Ascending aorta (tissue), 2 donors: ENCODE data around the gene LIMCH1. TPM values are rescaled to one million over a fixed set of nuclear protein-coding genes. Genes with fewer than 3 reads are reported as not detected.
A peak's percentile ranks its signal among the peaks of the same experiment; 100 is the strongest.
"Not testable (repeated sequence)": the region's sequence is repeated elsewhere in the genome, so short reads cannot be mapped to it uniquely, and the experiment has no call there.

Source experiments
- DNase-seq, 2 donors: peaks; one replicate each; pipeline ENCODE4 v3.0.0-alpha.2; 2019; ENCODE audit warnings: low spot score in 2 of 2
- H3K27ac ChIP-seq, 2 donors: fragments of 200-600 bp; sonication (generic); one replicate each; pipeline ENCODE4 v1.5.1; 2016 to 2017; ENCODE audit warnings: mild to moderate bottlenecking in 1 of 2
- H3K27me3 ChIP-seq: fragments of 200-600 bp; sonication (generic); one replicate; pipeline ENCODE4 v1.5.1; 2017
- H3K36me3 ChIP-seq, 2 donors: fragments of 200-600 bp; sonication (generic); one replicate each; pipeline ENCODE4 v1.5.1; 2016
- H3K4me1 ChIP-seq, 2 donors: fragments of 200-600 bp; sonication (generic); one replicate each; pipeline ENCODE4 v1.5.1; 2016 to 2017; ENCODE audit warnings: mild to moderate bottlenecking in 1 of 2
- H3K4me3 ChIP-seq, 2 donors: fragments of 200-600 bp; sonication (generic); one replicate each; pipeline ENCODE4 v1.5.1; 2016 to 2017; ENCODE audit warnings: mild to moderate bottlenecking in 1 of 2
- H3K9me3 ChIP-seq, 2 donors: fragments of 200-600 bp; sonication (generic); one replicate each; pipeline ENCODE4 v1.5.1; 2016
- CTCF ChIP-seq, 3 experiments: fragments of 200-600 bp in 2 of 3; fragments of 450-650 bp in 1 of 3; sonication (generic) in 2 of 3; IDR thresholded peaks; one replicate each; pipeline ENCODE4 v1.5.1; 2016 to 2019; ENCODE audit warnings: antibody characterized with exemption in 3 of 3, mild to moderate bottlenecking in 1 of 3, moderate library complexity in 1 of 3
- intact Hi-C: fragments of 100-400 bp; cut with DNase I; formaldehyde crosslinking; loops from one replicate; pipeline ENCODE4 v1.15.1; 2023
- total RNA-seq: library from RNA; depleted of rRNA; stranded (reverse); fragments of >200 nt; gene quantifications from one replicate; pipeline ENCODE4 v1.1.0, GENCODE V29; 2016

The LIMCH1 gene
- total RNA-seq, 1 donor from 2014 or later = 44.4 TPM

GRCh38 chr4:41647383-41647782 is 109.4 kb downstream of the LIMCH1 start:
- intact Hi-C loops = no loop called here
- TF ChIP-seq CTCF (IDR thresholded peaks at IDR 0.05) = no peak
- DNase-seq = no peak
- Histone ChIP-seq H3K4me1 (peaks cover 2 to 19% of the 10 kb centered on the region in 2 donors), H3K9me3 (no peaks in the 10 kb centered on the region), H3K27ac (no peak overlapping the region), H3K4me3 (no peak overlapping the region), H3K27me3 (no peaks in the 10 kb centered on the region), H3K36me3 (peaks cover 28 to 34% of the 10 kb centered on the region in 2 donors)

- peaks cover 34 to 50% of the 10 kb centered on the region in 2 donors for H3K36me3 ChIP-seq
- H3K4me1 ChIP-seq, DNase-seq, intact Hi-C loops, H3K9me3 ChIP-seq, H3K27ac ChIP-seq, H3K27me3 ChIP-seq, H3K4me3 ChIP-seq: not testable (repeated sequence)
Observed at GRCh38 chr4:41651150-41651549, 113.2 kb downstream of the LIMCH1 start.

- intact Hi-C loops = no loop called here
- no peak for DNase-seq
- peaks cover 7 to 18% of the 10 kb centered on the region in 2 donors for H3K4me1 ChIP-seq
- no peaks in the 10 kb centered on the region for H3K9me3 ChIP-seq
- no peak for TF ChIP-seq CTCF (IDR thresholded peaks at IDR 0.05)
- H3K27me3 ChIP-seq = no peaks in the 10 kb centered on the region
- H3K36me3 ChIP-seq = peaks cover 25 to 39% of the 10 kb centered on the region in 2 donors
- no peak overlapping the region for H3K4me3 ChIP-seq
- H3K27ac ChIP-seq = no peak overlapping the region
Observed at GRCh38 chr4:41652971-41653370, 115.0 kb downstream of the LIMCH1 start.

DNA sequence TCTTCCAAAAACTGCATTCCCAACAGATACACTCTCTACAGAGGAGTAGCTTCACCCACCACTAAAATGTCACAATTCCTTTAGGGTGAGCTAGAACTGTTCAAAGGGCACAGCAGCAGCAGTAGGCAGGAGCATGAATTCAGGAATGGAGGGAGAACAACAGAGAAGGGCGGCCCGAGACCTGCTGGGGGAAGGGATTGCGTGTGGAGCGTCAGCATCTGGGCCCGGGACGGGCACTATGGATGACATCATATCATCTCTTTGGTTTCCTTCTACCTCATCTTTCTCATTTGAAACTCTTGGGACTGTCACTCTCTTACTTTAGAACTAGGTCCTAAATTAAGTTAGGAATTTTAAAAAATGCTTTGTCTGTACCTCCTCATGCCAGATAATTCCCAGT is 115.6 kb downstream of the LIMCH1 start:
- no peak for TF ChIP-seq CTCF (IDR thresholded peaks at IDR 0.05)
- Histone ChIP-seq H3K27me3 (no peaks in the 10 kb centered on the region), H3K27ac (no peak overlapping the region), H3K36me3 (peaks cover 25 to 39% of the 10 kb centered on the region in 2 donors), H3K4me1 (peaks cover 7 to 18% of the 10 kb centered on the region in 2 donors), H3K4me3 (no peak overlapping the region), H3K9me3 (no peaks in the 10 kb centered on the region)
- no peak for DNase-seq
- intact Hi-C loops = no loop called here

DNA sequence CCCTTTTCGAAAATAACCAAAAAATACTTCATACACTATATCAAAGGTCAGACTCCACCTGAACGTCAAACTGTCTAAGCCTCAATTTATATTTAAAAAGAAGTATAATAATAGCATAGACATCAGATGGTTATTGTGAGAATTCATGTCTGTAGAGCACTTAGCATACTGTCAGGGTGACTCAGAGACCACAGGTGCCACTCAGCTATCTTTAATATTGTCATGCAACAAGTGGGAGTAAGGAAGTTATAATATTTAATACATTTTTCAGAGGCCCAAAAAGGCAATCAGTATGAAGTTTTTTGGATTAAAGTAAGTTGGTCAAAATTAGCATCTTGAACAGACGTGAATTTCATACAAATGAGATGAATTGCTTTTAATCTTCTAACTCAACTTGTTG is 117.2 kb downstream of the LIMCH1 start:
- no peak for DNase-seq
- no peak for TF ChIP-seq CTCF (IDR thresholded peaks at IDR 0.05)
- Histone ChIP-seq H3K4me1 (peaks cover 7 to 14% of the 10 kb centered on the region in 2 donors), H3K4me3 (no peak overlapping the region), H3K36me3 (peaks cover 25 to 36% of the 10 kb centered on the region in 2 donors), H3K27ac (peak overlapping the region in 1 of 2 donors; percentile 48), H3K27me3 (no peaks in the 10 kb centered on the region), H3K9me3 (no peaks in the 10 kb centered on the region)
- intact Hi-C loops = loop anchor here (5.0 kb wide), 2 partner anchors 223 to 293 kb away; no protein-coding TSS in a partner anchor

DNA sequence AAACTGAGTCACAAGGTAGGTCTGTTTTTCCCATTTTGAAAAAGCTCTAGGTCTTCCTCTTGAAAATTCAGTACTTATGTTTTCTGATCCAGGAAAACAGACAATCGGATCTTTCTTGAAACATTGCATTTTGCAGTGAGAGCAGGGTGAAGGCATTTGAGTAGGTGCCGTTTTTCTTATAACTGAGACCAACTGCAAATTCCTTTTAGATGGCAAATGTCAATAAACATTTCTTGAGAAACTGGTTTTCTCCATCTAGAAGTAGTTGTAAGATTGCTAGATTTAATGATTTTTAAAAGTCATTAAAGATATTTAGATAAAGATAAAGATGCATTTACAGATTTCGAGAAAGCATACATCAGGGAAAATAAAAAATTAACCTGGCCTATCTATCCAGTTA is 118.1 kb downstream of the LIMCH1 start:
- Histone ChIP-seq H3K4me1 (peaks cover 7 to 14% of the 10 kb centered on the region in 2 donors), H3K9me3 (no peaks in the 10 kb centered on the region), H3K4me3 (no peak overlapping the region), H3K36me3 (peaks cover 15 to 30% of the 10 kb centered on the region in 2 donors), H3K27me3 (no peaks in the 10 kb centered on the region), H3K27ac (peak overlapping the region; percentile 48 to 78)
- TF ChIP-seq CTCF (IDR thresholded peaks at IDR 0.05) = no peak
- intact Hi-C loops = loop anchor here (5.0 kb wide), 2 partner anchors 224 to 294 kb away; no protein-coding TSS in a partner anchor
- DNase-seq = no peak
